ENCODE measurements around the gene THSD4. TPM values are rescaled to one million over a fixed set of nuclear protein-coding genes. Genes with fewer than 3 reads are reported as not detected.

The THSD4 gene
- total RNA-seq, 1 donor = 50.9 TPM

DNA sequence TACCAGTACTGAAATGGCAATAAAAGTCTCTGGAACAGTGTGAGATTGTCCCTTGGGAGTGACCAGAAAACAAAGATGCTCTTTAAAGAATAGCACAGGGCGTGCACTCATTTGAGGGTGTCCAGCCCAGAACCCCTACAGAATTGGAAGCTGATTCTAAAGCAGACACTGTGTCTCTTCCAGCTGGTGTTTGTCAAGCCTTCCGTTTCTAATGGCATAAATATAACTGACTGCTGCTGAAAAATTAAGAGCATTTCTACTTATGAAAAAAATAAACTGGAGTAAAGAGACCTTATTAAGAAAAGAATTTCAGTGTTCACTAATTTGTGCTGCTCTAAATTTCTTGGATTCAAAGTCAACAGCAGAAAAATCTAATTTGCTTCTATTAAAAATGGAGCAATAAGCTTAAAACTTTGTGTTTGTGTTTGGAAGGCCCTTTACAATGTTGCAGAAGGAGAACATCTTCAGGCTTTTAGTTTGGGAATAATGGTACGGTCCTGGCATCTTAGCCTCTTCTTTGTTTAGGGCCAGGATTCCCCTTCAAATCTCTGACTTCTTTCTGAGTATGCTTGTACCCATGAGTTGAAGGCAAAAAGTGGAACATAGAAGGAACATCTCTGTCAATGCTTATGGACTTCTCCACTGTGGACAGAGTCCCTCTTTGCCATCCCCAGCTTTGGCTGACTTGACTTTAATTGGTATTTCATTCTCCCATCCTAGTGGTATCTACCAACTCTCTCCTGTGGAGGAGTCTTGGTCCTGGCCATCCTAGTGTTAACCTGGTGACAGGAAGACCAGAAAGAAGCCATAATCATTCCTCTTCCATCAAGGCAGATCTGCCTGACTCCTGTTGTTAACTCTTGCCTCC, 65.9 kb downstream of the THSD4 start:
- H3K4me3 ChIP-seq (ENCODE audit: low read depth, low read length) = no peak overlapping the region
- no peak for DNase-seq (ENCODE audit: low read depth)
- TF ChIP-seq, protein P1, sequence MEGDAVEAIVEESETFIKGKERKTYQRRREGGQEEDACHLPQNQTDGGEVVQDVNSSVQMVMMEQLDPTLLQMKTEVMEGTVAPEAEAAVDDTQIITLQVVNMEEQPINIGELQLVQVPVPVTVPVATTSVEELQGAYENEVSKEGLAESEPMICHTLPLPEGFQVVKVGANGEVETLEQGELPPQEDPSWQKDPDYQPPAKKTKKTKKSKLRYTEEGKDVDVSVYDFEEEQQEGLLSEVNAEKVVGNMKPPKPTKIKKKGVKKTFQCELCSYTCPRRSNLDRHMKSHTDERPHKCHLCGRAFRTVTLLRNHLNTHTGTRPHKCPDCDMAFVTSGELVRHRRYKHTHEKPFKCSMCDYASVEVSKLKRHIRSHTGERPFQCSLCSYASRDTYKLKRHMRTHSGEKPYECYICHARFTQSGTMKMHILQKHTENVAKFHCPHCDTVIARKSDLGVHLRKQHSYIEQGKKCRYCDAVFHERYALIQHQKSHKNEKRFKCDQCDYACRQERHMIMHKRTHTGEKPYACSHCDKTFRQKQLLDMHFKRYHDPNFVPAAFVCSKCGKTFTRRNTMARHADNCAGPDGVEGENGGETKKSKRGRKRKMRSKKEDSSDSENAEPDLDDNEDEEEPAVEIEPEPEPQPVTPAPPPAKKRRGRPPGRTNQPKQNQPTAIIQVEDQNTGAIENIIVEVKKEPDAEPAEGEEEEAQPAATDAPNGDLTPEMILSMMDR (IDR thresholded peaks at IDR 0.05; ENCODE audit: insufficient read depth, low read length) = no peak

- TF ChIP-seq, protein P1 (IDR thresholded peaks at IDR 0.05; ENCODE audit: insufficient read depth, low read length) = no peak
- no peak overlapping the region for H3K4me3 ChIP-seq (ENCODE audit: low read depth, low read length)
- peak; percentile 56 for DNase-seq (ENCODE audit: low read depth)
These were observed 67.3 kb downstream of the THSD4 start for GRCh38 chr15:71182522-71182921.

DNA sequence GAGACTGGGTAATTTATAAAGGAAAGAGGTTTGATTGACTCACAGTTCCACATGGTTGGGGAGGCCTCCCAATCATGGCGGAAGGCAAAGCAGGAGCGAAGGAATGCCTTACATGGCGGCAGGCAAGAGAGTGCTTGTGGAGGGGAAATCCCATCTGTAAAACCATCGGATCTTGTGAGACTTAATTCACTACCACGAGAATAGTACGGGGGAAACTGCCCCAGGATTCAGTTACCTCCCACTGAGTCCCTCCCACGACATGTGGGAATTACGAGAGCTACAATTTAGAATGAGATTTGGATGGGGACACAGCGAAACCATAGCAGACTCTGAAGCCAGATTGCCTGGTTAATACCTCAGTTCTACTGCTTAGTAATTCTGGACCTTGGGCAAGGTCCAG, 67.8 kb downstream of the THSD4 start:
- H3K4me3 ChIP-seq (ENCODE audit: low read depth, low read length) = no peak overlapping the region
- no peak for DNase-seq (ENCODE audit: low read depth)
- TF ChIP-seq, protein P1 (IDR thresholded peaks at IDR 0.05; ENCODE audit: insufficient read depth, low read length) = no peak

DNA sequence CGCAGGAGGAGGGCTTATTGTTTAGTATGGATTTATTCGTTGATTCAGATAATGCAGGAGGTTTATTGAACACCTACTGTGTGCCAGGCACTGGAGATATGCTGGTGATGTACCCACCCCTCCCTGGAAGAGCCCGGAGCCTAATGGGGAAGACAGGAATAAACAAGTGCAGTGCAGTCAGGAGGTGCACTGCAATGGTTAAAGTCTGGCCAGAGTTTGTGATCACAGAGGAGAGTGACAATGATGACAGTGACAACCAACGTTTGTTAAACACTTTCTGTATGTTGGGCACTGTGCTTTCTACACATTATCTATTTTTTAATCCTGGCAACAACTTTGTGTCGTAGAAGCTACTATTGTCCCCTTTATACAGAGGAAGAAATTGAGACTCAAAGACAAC, 70.4 kb downstream of the THSD4 start:
- DNase-seq (ENCODE audit: low read depth) = no peak
- no peak overlapping the region for H3K4me3 ChIP-seq (ENCODE audit: low read depth, low read length)
- TF ChIP-seq, protein P1 (IDR thresholded peaks at IDR 0.05; ENCODE audit: insufficient read depth, low read length) = no peak

- H3K4me3 ChIP-seq (ENCODE audit: low read depth, low read length) = no peak overlapping the region
- TF ChIP-seq, protein P1 (IDR thresholded peaks at IDR 0.05; ENCODE audit: insufficient read depth, low read length) = no peak
- no peak for DNase-seq (ENCODE audit: low read depth)
These were observed 71.0 kb downstream of the THSD4 start for GRCh38 chr15:71186267-71186666.

DNA sequence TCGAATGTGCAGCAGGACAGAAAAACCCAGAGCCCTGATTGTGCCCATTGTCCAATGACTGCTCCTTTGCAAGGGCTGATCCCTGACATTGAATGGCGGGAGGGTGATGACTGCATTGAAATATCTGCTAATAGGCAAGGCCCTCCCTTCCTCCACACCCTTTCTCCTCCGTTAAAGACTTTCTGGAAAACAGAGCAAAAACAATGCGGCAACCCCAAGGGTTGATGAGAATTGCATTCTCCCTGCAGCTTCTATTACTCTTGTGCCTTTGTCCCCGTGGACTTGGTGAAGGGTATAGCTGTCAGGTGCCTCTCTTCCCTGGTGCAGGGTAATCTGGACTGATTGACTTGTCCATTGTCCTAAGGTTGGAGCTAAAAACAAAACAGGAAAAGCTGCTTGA, 71.8 kb downstream of the THSD4 start:
- TF ChIP-seq, protein P1 (IDR thresholded peaks at IDR 0.05; ENCODE audit: insufficient read depth, low read length) = no peak
- DNase-seq (ENCODE audit: low read depth) = no peak
- H3K4me3 ChIP-seq (ENCODE audit: low read depth, low read length) = no peak overlapping the region

Data from fibroblast of the aortic adventitia (primary cell).